ENCODE results near the gene MPPE1. TPM values are rescaled to one million over a fixed set of nuclear protein-coding genes. Genes with fewer than 3 reads are reported as not detected.

MPPE1 gene
- total and polyA plus RNA-seq, 12 donors, result 18.3 to 45.9 (median 34.1) TPM

DNA sequence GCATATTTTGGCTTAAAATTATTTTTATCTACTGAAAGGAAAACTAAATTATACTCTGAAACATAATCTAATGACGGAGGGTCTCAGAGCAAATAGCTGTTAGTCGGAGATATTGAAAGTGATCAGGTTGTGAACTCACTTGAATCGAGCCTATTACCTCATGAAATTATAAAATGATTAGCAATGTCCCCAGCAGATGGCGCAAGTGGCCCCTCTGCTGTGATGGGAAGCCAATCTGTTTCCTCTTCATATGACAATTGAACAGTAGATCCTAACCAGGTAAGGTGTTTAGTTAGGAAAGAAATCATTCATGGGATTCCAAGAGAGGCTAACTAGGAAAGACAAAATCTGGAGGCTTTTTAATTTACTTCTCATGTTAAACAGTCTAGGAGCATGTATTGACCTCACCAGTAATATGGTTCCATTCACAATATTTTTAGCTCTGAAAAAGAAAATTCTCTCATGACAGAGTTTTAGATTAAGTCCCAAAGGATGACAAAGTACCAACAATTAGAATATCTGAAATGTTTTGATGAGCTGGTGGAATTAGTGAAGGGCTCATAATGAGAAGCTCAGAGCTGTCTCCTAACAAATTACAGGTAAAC lies 29.9 kb upstream of the MPPE1 start:
- WGBS, 2 donors, result 3 to 4% methylated on average over 4 of the region's 4 CpGs
- H3K4me3 ChIP-seq, result no peak overlapping the region
- H3K27ac ChIP-seq, result no peak overlapping the region
- no peaks in the 10 kb centered on the region for H3K27me3 ChIP-seq
- peaks cover 0 to 9% (median 0%) of the 10 kb centered on the region in 9 donors for H3K4me1 ChIP-seq
- intact Hi-C loops (cut with DNase I), result loop anchor here (1.0 to 5.0 kb wide), 6 partner anchors 57 to 101 kb away; no protein-coding TSS in a partner anchor
- DNase-seq, result peak; percentile 72 to 73
- peak; percentile 42 to 84 (median 76) for ATAC-seq
- no peaks in the 10 kb centered on the region for H3K36me3 ChIP-seq
- H3K9me3 ChIP-seq, result no peaks in the 10 kb centered on the region
- TF ChIP-seq, protein P1, sequence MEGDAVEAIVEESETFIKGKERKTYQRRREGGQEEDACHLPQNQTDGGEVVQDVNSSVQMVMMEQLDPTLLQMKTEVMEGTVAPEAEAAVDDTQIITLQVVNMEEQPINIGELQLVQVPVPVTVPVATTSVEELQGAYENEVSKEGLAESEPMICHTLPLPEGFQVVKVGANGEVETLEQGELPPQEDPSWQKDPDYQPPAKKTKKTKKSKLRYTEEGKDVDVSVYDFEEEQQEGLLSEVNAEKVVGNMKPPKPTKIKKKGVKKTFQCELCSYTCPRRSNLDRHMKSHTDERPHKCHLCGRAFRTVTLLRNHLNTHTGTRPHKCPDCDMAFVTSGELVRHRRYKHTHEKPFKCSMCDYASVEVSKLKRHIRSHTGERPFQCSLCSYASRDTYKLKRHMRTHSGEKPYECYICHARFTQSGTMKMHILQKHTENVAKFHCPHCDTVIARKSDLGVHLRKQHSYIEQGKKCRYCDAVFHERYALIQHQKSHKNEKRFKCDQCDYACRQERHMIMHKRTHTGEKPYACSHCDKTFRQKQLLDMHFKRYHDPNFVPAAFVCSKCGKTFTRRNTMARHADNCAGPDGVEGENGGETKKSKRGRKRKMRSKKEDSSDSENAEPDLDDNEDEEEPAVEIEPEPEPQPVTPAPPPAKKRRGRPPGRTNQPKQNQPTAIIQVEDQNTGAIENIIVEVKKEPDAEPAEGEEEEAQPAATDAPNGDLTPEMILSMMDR (IDR thresholded peaks at IDR 0.05), result peak; percentile 70 to 90 (median 85)

GRCh38 chr18:11932393-11932792 lies 24.3 kb upstream of the MPPE1 start:
- no peaks in the 10 kb centered on the region for H3K9me3 ChIP-seq
- 92 to 93% methylated on average over 14 of the region's 14 CpGs for WGBS, 2 donors
- H3K4me3 ChIP-seq, result no peak overlapping the region
- TF ChIP-seq, protein P1 (IDR thresholded peaks at IDR 0.05), result no peak
- no peaks in the 10 kb centered on the region for H3K36me3 ChIP-seq
- no peaks in the 10 kb centered on the region for H3K27me3 ChIP-seq
- no peak for ATAC-seq
- intact Hi-C loops (cut with DNase I), result no loop called here
- peaks cover 0 to 2% (median 0%) of the 10 kb centered on the region in 9 donors for H3K4me1 ChIP-seq
- DNase-seq, result no peak
- H3K27ac ChIP-seq, result no peak overlapping the region

- DNase-seq, result no peak
- H3K4me1 ChIP-seq, result peaks cover 0 to 11% (median 0%) of the 10 kb centered on the region in 9 donors
- peaks cover 0 to 5% (median 0%) of the 10 kb centered on the region in 11 donors for H3K9me3 ChIP-seq
- TF ChIP-seq, protein P1 (IDR thresholded peaks at IDR 0.05), result no peak
- ATAC-seq, result no peak
- peaks cover 0 to 2% (median 0%) of the 10 kb centered on the region in 9 donors for H3K36me3 ChIP-seq
- H3K27me3 ChIP-seq, result no peaks in the 10 kb centered on the region
- WGBS, 2 donors, result 44 to 68% methylated on average over 1 of the region's 1 CpG
- H3K4me3 ChIP-seq, result no peak overlapping the region
- intact Hi-C loops (cut with DNase I), result no loop called here
- no peak overlapping the region for H3K27ac ChIP-seq
Observed at GRCh38 chr18:11927497-11927896, 19.4 kb upstream of the MPPE1 start.

GRCh38 chr18:11925800-11926481 lies 17.8 kb upstream of the MPPE1 start:
- ATAC-seq, result peak in 2 of 8 donors; percentile 33 to 60
- Histone ChIP-seq H3K27ac (peak overlapping the region in 1 of 10 donors; percentile 36), H3K4me1 (peaks cover 0 to 11% (median 0%) of the 10 kb centered on the region in 9 donors), H3K9me3 (peaks cover 0 to 5% (median 0%) of the 10 kb centered on the region in 11 donors), H3K36me3 (peaks cover 0 to 2% (median 0%) of the 10 kb centered on the region in 9 donors), H3K27me3 (no peaks in the 10 kb centered on the region), H3K4me3 (no peak overlapping the region)
- DNase-seq, result no peak
- 58 to 62% methylated on average over 12 of the region's 12 CpGs for WGBS, 2 donors
- TF ChIP-seq, protein P1 (IDR thresholded peaks at IDR 0.05), result no peak
- intact Hi-C loops (cut with DNase I), result no loop called here

All from heart right ventricle (tissue), 16 donors.